WTC11 (cell line): ENCODE data around the gene KBTBD12. TPM values are rescaled to one million over a fixed set of nuclear protein-coding genes. Genes with fewer than 3 reads are reported as not detected.
A peak's percentile ranks its signal among the peaks of the same experiment; 100 is the strongest.

Source experiments
- ATAC-seq: fragments of 200-7000 bp; cut with Tn5 transposase; 2 replicates; pipeline ENCODE4 v1.10.0; 2021; ENCODE audit warnings: mild to moderate bottlenecking, moderate library complexity
- CTCF ChIA-PET: fragments of 300-600 bp; sonication (Branson Sonifier 250); formaldehyde crosslinking; loops from one replicate; lab custom pipeline; 2021; ENCODE audit warnings: antibody characterized with exemption; lab: Charles Lee
- POLR2A ChIA-PET: fragments of 350-600 bp; sonication (Branson Sonifier 250); formaldehyde crosslinking; loops from one replicate; lab custom pipeline; 2021; ENCODE audit warnings: antibody characterized with exemption; lab: Charles Lee
- DNase-seq: peaks from one replicate; pipeline ENCODE4 v3.0.0; 2021; ENCODE audit warnings: low spot score
- H3K27ac Mint-ChIP-seq: 2 replicates; pipeline ENCODE4 v1.8.0; 2021; ENCODE audit warnings: mixed read lengths
- H3K27me3 Mint-ChIP-seq: 2 replicates; pipeline ENCODE4 v1.8.0; 2021; ENCODE audit warnings: low read depth, mild to moderate bottlenecking, moderate library complexity, mixed read lengths
- H3K36me3 Mint-ChIP-seq: 2 replicates; pipeline ENCODE4 v1.8.0; 2021; ENCODE audit warnings: mixed read lengths
- H3K4me1 Mint-ChIP-seq: 2 replicates; pipeline ENCODE4 v1.8.0; 2022; ENCODE audit warnings: mixed read lengths
- H3K4me3 Mint-ChIP-seq: 2 replicates; pipeline ENCODE4 v1.8.0; 2021; ENCODE audit warnings: mild to moderate bottlenecking, moderate library complexity, mixed read lengths
- H3K9me3 Mint-ChIP-seq: 2 replicates; pipeline ENCODE4 v1.8.0; 2021; ENCODE audit warnings: mixed read lengths
- ARID4B ChIP-seq: sonication (generic); formaldehyde crosslinking; IDR thresholded peaks from 2 replicates; pipeline ENCODE4 v1.8.0; 2023; ENCODE audit warnings: missing genetic modification reagents, mild to moderate bottlenecking, borderline replicate concordance
- ATF6 ChIP-seq: sonication (generic); formaldehyde crosslinking; IDR thresholded peaks from 2 replicates; pipeline ENCODE4 v1.8.1; 2023; ENCODE audit warnings: mild to moderate bottlenecking, missing genetic modification reagents
- CBFB ChIP-seq: sonication (generic); formaldehyde crosslinking; IDR thresholded peaks from 2 replicates; pipeline ENCODE4 v1.8.1; 2022; ENCODE audit warnings: mild to moderate bottlenecking, low read depth, missing genetic modification reagents
- CREM ChIP-seq: sonication (generic); formaldehyde crosslinking; IDR thresholded peaks from 2 replicates; pipeline ENCODE4 v1.8.1; 2022; ENCODE audit warnings: mild to moderate bottlenecking, missing genetic modification reagents, moderate library complexity
- E2F5 ChIP-seq: sonication (generic); formaldehyde crosslinking; IDR thresholded peaks from 2 replicates; pipeline ENCODE4 v1.8.1; 2022; ENCODE audit warnings: mild to moderate bottlenecking, moderate library complexity, missing genetic modification reagents
- EMX1 ChIP-seq: fragments of 250-450 bp; sonication (Bioruptor Pico); IDR thresholded peaks from 2 replicates; pipeline ENCODE4 v1.8.0; 2021; ENCODE audit warnings: mild to moderate bottlenecking
- FOXP1 ChIP-seq: sonication (generic); formaldehyde crosslinking; IDR thresholded peaks from 2 replicates; pipeline ENCODE4 v1.8.0; 2022; ENCODE audit warnings: missing genetic modification reagents, mild to moderate bottlenecking, moderate library complexity, borderline replicate concordance
- GTF2I ChIP-seq: fragments of 250-450 bp; sonication (Bioruptor Pico); conservative IDR thresholded peaks from 2 replicates; pipeline ENCODE4 v1.4.0; 2021; ENCODE audit warnings: mild to moderate bottlenecking
- NFE2L1 ChIP-seq: sonication (generic); formaldehyde crosslinking; IDR thresholded peaks from 2 replicates; pipeline ENCODE4 v1.8.1; 2023; ENCODE audit warnings: missing genetic modification reagents
- OVOL2 ChIP-seq: fragments of 250-450 bp; sonication (Bioruptor Pico); IDR thresholded peaks from 2 replicates; pipeline ENCODE4 v1.9.0; 2021; ENCODE audit warnings: mild to moderate bottlenecking, borderline replicate concordance
- PRDM15 ChIP-seq: sonication (generic); formaldehyde crosslinking; IDR thresholded peaks from 2 replicates; pipeline ENCODE4 v1.8.0; 2022; ENCODE audit warnings: missing genetic modification reagents
- RELA ChIP-seq: sonication (generic); formaldehyde crosslinking; IDR thresholded peaks from 2 replicates; pipeline ENCODE4 v1.8.1; 2022; ENCODE audit warnings: missing genetic modification reagents, mild to moderate bottlenecking, borderline replicate concordance
- USF1 ChIP-seq: sonication (generic); formaldehyde crosslinking; IDR thresholded peaks from 2 replicates; pipeline ENCODE4 v1.8.0; 2022; ENCODE audit warnings: mild to moderate bottlenecking, missing genetic modification reagents
- ZBTB21 ChIP-seq: sonication (generic); formaldehyde crosslinking; IDR thresholded peaks from 2 replicates; pipeline ENCODE4 v1.8.1; 2023; ENCODE audit warnings: mild to moderate bottlenecking, missing genetic modification reagents, borderline replicate concordance
- ZNF219 ChIP-seq: sonication (generic); formaldehyde crosslinking; IDR thresholded peaks from 2 replicates; pipeline ENCODE4 v1.8.0; 2023; ENCODE audit warnings: missing genetic modification reagents, mild to moderate bottlenecking, borderline replicate concordance
- ZNF317 ChIP-seq: sonication (generic); formaldehyde crosslinking; IDR thresholded peaks from 2 replicates; pipeline ENCODE4 v1.8.1; 2023; ENCODE audit warnings: low read depth, mild to moderate bottlenecking, moderate library complexity, missing genetic modification reagents, borderline replicate concordance
- ZNF396 ChIP-seq: fragments of 250-450 bp; sonication (Bioruptor Pico); IDR thresholded peaks from 2 replicates; pipeline ENCODE4 v1.8.0; 2021; ENCODE audit warnings: mild to moderate bottlenecking, moderate library complexity, borderline replicate concordance
- ZNF512 ChIP-seq: sonication (generic); formaldehyde crosslinking; IDR thresholded peaks from 2 replicates; pipeline ENCODE4 v1.8.1; 2022; ENCODE audit warnings: missing genetic modification reagents, borderline replicate concordance
- total RNA-seq: library from RNA; stranded (reverse); gene quantifications from 3 replicates; pipeline ENCODE4 v1.2.3, GENCODE V29; 2021

Gene KBTBD12
- total RNA-seq, 1 experiment from 2014 or later: 0.22 TPM

GRCh38 chr3:127914584-127914983 is 448 bp upstream of the KBTBD12 start (continued):
- TF ChIP-seq RELA (CRISPR knock-in tag) (no peak), NFE2L1 (CRISPR knock-in tag) (no peak)

GRCh38 chr3:127915937-127916493 is 983 bp downstream of the KBTBD12 start:
- DNase-seq (no peak), ATAC-seq (no peak)
- Mint-ChIP-seq H3K27ac (no peak overlapping the region), H3K36me3 (peaks cover 9% of the 10 kb centered on the region; the same call in 1 of the 2 replicates), H3K27me3 (peaks cover 62% of the 10 kb centered on the region), H3K4me3 (peak overlapping the region; percentile 61), H3K4me1 (peaks cover 3% of the 10 kb centered on the region; the same call in 1 of the 2 replicates), H3K9me3 (peaks cover 16% of the 10 kb centered on the region)
- no peak for TF ChIP-seq CREM
- TF ChIP-seq ZNF317 (CRISPR knock-in tag): no peak
- no peak for TF ChIP-seq FOXP1 (CRISPR knock-in tag)
- no peak for TF ChIP-seq ZNF219
- TF ChIP-seq USF1: no peak
- no peak for TF ChIP-seq ATF6
- no peak for TF ChIP-seq ZNF512 (CRISPR knock-in tag)
- TF ChIP-seq PRDM15 (CRISPR knock-in tag): no peak
- TF ChIP-seq E2F5 (CRISPR knock-in tag): no peak
- TF ChIP-seq CBFB (CRISPR knock-in tag): no peak
- TF ChIP-seq OVOL2 (CRISPR knock-in tag): no peak
- no peak for TF ChIP-seq GTF2I (CRISPR knock-in tag)
- TF ChIP-seq EMX1: no peak
- TF ChIP-seq ARID4B (CRISPR knock-in tag): no peak
- no peak for TF ChIP-seq ZBTB21 (CRISPR knock-in tag)
- TF ChIP-seq ZNF396 (CRISPR knock-in tag): no peak
- ChIA-PET CTCF (interaction anchor here (0.7 kb wide), 1 partner anchor 237 kb away, joined by 3 read pairs; no protein-coding TSS in a partner anchor), POLR2A (interaction anchor here (1.0 kb wide), 1 partner anchor 74 kb away, joined by 3 read pairs; no protein-coding TSS in a partner anchor)
